NCI-H2029 treated with DMSO at 0.1 percent for 48 hours (cell line): Measurements from ENCODE around the gene IL1RL2.

ENCODE experiments used
- DNase-seq: peaks from one replicate; lab custom pipeline; 2025; lab: John Stamatoyannopoulos, UW

The IL1RL2 gene

DNA sequence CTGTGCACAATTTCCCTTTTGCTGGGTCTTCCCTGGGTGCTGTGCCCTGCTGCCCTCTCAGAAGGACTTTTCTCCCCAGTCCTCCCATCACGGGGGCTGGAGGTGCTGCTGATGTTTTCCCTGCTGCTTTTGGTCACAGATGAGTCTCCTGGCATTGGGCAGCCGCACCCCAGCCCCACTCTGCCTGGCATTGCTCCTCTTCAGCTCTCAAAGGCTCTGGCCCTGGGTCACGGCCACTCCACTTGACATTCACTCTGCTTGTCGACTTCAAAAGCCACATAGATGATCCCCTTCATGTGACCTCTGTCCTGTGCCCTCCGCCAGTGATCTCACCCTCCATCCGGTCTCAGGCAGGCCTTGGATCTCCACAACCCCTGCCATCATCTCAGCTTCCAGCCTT lies 81.0 kb downstream of the IL1RL2 start:
- no peak for DNase-seq

DNA sequence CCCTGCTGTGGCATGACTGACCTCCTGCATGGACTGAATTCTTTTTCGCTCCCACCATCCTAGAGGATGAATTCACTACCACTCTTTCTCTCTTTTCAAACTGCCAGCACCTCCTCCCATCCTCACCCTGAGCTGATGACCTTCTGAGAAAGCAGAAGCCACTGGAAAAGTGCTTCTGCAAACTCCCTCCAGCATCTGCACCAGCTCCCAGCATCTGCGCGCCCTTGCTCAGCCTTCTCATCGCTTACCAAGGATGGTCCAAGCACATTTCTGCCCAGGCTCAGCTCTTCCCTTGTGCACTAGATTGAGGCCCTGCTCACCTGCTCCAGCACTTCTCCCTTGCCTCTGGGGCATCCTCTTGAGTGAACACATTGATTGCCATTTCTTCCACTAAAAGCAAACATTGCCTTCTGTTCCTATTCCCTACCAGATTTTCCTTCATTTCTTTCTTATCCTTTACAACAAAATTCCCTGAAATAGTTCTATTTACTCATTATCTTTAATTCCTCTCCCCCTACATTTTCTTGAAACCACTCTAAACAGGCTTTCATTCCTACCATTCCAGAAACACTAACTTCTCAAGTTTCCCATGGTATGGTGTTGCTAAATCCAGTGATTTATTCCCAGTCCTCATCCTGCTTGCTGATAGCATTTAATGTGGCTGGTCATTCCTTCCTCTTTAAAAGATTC lies 81.8 kb downstream of the IL1RL2 start:
- no peak for DNase-seq

DNA sequence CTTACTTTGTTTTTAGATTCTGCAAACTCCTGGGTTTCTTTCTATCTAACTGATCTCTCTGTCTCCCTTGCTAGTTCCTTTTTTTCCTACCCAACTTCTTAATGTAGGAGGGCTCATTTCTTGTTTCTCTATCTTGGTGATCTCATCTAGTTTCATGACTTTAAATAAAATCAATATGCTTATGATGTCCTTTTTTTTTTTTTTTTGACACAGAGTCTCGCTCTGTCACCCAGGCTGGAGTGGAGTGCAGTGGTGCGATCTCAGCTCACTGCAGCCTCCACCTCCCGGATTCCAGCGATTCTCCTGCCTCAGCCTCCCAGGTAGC lies 82.3 kb downstream of the IL1RL2 start:
- DNase-seq, result no peak

DNA sequence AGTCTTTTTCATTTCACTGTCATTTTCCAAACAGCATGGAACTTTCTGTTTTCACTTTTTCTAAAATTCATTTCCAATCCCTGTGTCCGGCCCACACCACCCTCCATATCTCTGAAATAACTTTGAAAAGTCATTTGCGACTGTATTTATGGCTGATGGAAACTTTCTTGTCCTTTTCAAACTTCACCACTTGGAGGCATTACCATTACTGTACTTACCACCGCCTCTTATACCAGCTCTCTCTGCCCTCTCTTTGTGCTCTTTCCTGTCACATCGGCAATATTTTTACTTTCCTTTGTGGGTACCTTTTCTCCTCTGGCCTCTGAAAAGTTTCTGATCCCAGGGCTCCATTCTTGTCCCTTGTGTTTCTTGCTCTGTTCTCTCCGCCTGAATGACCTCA lies 85.0 kb downstream of the IL1RL2 start:
- DNase-seq, result no peak

DNA sequence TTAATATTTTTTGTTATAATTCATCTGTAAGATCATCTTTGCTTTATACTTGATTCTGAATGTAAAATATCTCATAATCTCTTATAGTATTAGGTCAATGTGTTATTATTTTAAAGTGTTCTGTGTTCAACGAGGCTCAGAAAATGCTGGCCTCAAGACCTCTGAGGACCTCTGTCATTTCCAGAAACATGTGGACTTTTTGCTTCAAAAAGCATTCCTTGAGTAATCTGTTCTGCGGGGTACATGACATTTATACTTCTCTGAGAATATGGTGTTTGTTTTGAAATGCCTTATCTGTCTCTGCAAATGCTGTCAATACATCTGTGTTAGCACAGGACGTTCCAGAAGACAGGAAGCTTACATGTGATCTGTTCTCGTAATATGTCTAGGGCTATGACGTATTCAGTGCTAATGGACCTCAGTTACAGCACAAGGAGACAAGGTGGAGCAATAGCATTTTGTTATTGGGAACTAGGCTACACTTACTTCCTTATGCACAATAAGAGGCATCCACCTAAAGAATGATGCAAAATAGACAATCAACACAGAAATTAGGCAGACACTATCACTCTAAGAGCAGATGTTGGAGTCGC lies 86.9 kb downstream of the IL1RL2 start:
- no peak for DNase-seq

DNA sequence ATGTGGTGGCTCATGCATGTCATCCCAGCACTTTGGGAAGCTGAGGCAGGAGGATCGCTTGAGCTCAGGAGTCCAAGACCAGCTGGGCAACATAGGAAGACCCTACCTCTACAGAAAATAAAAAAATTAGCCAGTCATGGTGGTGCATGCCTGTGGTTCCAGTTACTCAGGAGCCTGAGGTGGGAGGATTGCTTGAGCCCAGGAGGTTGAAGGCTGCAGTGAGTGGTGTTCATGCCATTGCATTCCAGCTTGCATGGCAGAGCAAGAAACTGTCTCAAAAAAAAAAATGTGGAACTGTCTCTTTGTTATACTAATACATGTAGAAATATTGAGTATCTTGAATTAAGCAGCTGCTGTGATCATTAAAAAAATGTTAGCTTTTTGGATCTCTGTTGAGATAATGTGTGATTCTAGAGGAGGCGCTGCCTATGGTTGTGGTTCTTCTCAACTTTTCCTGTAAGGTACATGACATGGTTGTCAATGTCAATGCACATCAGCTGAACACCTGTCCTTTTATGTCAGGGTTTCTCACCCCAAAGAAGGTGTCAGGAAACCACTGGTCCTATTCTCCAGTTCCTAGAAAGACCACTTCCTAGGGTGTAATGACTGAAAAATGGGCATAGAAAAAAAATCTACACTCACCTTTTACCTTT lies 89.9 kb downstream of the IL1RL2 start:
- DNase-seq, result no peak

DNA sequence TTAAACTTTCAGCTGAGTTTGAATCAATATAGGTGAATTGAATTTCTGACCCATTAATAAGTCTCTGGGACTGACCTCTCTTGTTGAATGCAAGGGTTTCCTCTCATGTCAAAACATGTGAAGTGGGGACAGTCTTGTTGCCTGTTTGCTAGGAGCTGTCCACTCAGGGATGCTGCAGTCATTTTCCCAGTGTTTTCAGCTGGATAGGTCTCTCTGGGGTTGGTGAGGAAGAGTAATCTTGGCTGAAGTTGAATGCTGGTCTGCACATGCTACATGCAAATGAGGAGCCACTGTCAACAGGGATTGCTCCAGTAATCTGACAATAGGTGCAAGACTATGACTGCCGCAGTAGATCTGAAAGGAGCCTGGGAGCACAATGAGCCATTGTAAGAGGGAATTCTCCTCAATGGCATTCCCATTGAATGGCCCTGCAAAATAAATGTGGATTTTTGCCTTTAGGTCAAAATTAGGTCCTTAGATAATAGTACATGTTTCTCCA lies 90.4 kb downstream of the IL1RL2 start:
- no peak for DNase-seq

DNA sequence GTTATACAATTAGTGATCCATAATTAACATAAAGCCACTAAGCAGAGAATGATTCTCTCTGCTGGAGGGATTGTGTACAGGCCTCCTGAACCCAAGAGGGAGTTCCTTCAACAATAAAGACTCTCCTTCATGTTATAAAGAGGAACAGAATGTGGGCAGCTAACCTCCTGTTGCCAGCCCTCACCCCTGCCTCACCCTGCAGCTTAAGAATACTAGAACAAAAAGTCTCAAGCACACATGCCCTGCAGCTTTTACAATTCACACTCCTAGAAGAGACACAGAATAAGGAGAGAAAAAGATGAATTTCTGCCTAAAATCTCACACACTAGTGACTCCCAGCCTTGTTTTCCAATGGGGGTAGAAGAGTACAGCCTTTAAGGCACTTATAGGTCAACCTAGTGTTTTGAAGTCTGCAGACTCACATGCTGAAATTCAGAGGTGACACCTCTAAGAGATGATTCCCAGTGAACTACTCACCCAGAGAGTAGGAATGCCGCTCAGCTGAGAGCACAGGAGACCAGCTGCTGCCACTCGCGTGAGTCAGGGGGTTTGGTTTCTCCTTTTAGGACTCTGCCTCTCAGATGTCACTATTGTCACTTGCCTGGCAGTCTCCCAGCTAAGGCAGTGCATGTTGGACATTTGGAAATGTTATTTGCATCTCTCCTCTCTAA lies 92.0 kb downstream of the IL1RL2 start:
- no peak for DNase-seq

DNA sequence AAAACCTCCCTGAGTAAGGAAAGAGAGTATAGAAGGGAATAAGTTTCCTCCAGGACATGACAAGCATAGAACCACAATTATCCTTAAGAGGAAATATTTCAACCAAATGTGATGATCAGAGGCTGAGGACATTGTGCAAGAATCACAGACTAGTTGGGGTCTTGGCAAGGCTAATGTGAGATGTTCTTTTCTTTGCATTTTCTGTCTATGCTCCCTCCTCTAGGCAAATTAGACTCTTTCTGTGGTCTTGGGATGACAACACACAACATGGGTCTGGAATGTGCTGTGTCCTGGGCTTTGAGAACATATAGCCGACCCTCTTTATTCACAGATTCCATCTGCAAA lies 92.5 kb downstream of the IL1RL2 start:
- DNase-seq, result no peak

DNA sequence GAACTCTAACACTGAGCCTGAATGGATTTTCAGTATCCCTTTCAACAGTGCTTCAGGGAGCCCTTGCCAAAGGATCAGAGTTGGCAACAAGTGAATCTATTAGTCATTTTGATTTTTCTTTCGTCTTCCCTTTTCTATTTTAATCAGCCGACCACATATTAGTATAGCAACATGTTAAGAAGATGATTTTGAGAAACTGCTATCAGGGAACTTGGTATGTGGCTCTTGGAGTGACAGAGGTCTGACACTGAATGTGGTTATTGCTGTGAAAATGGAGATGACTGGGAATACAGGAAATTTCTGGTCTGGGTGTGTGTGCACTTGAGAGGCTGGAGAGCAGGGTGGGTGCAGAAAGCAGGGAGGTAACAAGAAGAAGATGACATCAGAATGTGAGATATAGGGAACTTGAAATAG lies 95.9 kb downstream of the IL1RL2 start:
- DNase-seq, result no peak

DNA sequence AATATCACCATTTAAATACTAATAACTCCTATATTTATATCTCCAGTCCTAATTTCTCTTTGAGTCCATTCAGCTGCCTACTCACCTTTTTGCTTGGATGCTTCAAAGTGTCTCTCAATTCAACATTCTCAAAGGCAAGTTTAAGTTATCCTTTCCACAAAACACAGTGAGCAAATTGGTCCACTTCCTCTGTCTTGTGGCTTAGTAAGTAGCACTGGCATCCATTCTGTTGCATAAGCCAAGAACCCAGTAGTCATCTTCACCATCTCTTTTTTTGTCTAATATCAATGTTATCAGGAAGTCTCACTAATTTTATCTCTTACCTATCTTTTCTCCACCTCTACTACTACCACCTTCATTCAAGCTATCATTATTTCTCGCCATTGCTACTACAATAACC lies 97.2 kb downstream of the IL1RL2 start:
- no peak for DNase-seq

DNA sequence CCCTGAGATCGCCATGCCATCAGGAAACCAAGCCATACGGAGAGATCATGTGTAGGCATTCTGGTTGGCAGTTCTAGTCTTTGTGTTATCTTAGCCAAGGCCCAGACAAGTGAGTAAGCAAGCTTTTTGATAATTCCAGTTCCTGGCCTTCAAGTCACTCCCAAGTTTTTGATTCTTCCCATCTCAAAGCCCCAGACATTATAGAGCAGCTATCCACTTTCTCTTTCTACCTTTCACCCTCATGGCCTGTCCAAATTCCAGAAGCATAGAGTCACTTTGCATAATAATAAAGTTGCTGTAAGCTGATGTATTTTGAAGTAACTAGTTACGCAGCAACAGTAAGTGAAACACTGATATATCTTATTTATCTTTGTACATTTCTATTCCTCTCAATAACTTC lies 97.8 kb downstream of the IL1RL2 start:
- no peak for DNase-seq

DNA sequence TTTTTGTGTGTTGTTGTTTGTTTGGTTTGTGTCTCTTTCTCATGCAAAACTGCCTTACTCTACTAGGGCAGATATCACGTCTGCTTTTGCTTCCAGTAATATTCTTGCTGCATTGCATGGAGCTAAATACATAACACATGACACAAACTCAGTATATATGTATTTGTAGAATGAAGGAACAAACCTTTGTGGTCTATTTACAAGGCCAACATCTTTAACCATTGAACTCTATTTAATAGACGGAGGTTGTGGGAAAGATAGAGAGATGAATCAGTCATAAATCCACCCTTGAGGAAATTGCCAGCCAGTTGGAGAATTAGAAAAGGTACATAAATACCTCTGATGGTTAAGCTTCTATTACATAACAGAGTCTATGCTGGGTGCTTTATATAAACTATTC lies 98.5 kb downstream of the IL1RL2 start:
- DNase-seq, result no peak

DNA sequence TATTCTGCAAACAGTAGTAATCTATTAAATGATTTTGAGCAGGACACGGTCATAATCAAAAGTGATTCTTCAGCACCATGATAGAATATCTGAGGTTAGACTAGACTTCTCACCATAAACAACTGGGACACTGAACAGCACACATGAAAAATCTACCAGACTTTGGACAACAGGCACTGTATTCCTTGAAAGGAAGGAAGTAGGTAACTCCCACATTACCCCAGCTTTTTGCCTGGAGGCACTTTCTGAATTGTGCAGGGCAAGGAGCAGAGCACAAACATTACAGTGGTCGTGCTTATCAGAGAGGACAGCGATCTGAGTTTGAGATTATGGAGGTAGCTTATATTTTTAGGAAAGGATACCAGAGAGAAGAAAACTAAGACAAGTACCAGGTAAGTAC lies 99.2 kb downstream of the IL1RL2 start:
- no peak for DNase-seq

DNA sequence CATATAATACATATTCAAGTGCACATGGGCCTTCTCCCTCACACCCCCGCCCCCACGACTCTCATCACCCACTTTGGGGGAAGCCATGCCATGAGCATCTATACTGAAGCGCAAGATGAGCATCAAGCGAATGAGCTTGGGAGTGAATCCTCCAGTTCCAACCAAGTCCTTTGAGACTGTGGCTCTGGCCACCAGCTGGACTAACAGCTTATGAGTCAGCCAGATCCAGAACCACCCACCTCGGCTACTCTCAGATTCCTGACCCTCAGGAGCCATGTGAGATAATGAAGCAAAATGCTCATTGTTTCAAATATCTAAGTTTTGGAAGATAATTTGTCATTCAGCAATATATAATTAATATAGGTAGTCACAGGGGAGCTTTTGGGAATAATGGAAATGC lies 102.3 kb downstream of the IL1RL2 start:
- DNase-seq, result no peak
